ENCODE data around the gene SP3. TPM values are rescaled to one million over a fixed set of nuclear protein-coding genes. Genes with fewer than 3 reads are reported as not detected.

The SP3 gene
- polyA plus RNA-seq, 2 of the 4 experiments (the other 2 are of a cell fraction) = 40.1 to 83.1 TPM

DNA sequence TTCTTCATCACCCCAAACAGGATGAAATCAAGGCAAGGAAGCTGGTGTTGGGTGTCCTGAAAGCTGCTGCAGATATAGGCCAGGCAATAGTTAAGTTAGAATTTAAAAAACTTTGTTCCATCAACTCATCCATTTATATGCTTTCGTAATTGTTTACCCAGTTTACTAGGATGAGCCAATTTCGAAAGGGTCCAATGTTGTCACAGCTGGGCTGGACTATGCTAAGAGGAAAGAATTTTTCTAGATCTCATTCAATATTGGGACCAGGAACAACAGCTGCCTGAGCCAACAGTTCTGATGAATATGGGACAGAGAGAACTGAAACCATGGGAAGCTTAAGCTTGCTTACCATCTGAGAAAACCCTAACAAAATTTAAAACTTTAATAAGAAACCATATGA, 21.6 kb upstream of the SP3 start:
- 27% methylated on average over 2 of the region's 2 CpGs for WGBS (ENCODE audit: missing lambda C conversion rate)
- H3K4me1 ChIP-seq = peaks cover 51% of the 10 kb centered on the region
- ATAC-seq (peak in 1 of 2 experiments; percentile 27; a peak in 1 of 6 replicates), FAIRE-seq (no peak), DNase-seq (ENCODE audit: low read depth in 1 of 2, low spot score in 1 of 2) (peak in 1 of 2 experiments; percentile 27)
- H3K27ac ChIP-seq = peak overlapping the region; percentile 14 to 47; a peak in 4 of 6 replicates
- H3K4me3 ChIP-seq = no peak overlapping the region
- TF ChIP-seq, protein P1, sequence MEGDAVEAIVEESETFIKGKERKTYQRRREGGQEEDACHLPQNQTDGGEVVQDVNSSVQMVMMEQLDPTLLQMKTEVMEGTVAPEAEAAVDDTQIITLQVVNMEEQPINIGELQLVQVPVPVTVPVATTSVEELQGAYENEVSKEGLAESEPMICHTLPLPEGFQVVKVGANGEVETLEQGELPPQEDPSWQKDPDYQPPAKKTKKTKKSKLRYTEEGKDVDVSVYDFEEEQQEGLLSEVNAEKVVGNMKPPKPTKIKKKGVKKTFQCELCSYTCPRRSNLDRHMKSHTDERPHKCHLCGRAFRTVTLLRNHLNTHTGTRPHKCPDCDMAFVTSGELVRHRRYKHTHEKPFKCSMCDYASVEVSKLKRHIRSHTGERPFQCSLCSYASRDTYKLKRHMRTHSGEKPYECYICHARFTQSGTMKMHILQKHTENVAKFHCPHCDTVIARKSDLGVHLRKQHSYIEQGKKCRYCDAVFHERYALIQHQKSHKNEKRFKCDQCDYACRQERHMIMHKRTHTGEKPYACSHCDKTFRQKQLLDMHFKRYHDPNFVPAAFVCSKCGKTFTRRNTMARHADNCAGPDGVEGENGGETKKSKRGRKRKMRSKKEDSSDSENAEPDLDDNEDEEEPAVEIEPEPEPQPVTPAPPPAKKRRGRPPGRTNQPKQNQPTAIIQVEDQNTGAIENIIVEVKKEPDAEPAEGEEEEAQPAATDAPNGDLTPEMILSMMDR (IDR thresholded peaks at IDR 0.05) = no peak
- peak; percentile 13 to 27; a peak in 1 of 4 replicates for TF ChIP-seq CEBPB (IDR thresholded peaks at IDR 0.05)
- CTCF ChIA-PET = interaction anchor here (0.7 to 0.9 kb wide), 2 partner anchors 15 to 237 kb away, joined by 3 read pairs; no protein-coding TSS in a partner anchor
- no peaks in the 10 kb centered on the region for H3K9me3 ChIP-seq
- H3K4me2 ChIP-seq = peak overlapping the region; percentile 19
- POLR2A ChIA-PET = interaction anchor here (1.1 kb wide), 1 partner anchor 23 kb away, joined by 3 read pairs; no protein-coding TSS in a partner anchor

DNA sequence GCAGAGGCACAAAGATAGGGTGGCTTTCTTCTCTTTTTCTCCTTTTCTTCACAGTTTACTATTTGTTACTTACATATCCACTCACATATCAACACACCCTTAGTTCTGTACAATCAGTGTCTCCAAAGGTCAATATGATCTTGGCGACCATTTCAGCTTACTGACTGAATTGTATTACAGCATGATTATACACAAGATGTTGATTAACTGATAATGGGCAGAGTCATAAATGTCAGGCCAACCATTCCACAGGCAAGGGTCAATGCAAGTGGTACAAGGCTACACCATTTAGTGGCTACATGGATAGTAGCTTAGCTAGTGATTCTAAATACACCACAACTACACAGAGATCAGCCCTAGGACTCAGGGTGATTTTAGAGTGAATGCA, 20.4 kb upstream of the SP3 start:
- ChIA-PET CTCF (interaction anchor here (0.7 to 1.6 kb wide), 3 partner anchors 13 to 540 kb away, joined by 4 to 5 read pairs (median 4); no protein-coding TSS in a partner anchor), POLR2A (no interaction called here)
- TF ChIP-seq HOXB5 (CRISPR knock-in tag; IDR thresholded peaks at IDR 0.05) (no peak), RFX5 (IDR thresholded peaks at IDR 0.05) (no peak)
- DNase-seq (ENCODE audit: low read depth in 1 of 2, low spot score in 1 of 2) = no peak
- no peak for FAIRE-seq
- WGBS (ENCODE audit: missing lambda C conversion rate) = 63% methylated on average over 1 of the region's 1 CpG
- H3K4me3 ChIP-seq = no peak overlapping the region
- H3K4me2 ChIP-seq = no peak overlapping the region
- H3K27ac ChIP-seq = no peak overlapping the region; a peak in 1 of 6 replicates
- ATAC-seq = no peak
- no peaks in the 10 kb centered on the region for H3K9me3 ChIP-seq
- H3K4me1 ChIP-seq = peaks cover 48% of the 10 kb centered on the region

DNA sequence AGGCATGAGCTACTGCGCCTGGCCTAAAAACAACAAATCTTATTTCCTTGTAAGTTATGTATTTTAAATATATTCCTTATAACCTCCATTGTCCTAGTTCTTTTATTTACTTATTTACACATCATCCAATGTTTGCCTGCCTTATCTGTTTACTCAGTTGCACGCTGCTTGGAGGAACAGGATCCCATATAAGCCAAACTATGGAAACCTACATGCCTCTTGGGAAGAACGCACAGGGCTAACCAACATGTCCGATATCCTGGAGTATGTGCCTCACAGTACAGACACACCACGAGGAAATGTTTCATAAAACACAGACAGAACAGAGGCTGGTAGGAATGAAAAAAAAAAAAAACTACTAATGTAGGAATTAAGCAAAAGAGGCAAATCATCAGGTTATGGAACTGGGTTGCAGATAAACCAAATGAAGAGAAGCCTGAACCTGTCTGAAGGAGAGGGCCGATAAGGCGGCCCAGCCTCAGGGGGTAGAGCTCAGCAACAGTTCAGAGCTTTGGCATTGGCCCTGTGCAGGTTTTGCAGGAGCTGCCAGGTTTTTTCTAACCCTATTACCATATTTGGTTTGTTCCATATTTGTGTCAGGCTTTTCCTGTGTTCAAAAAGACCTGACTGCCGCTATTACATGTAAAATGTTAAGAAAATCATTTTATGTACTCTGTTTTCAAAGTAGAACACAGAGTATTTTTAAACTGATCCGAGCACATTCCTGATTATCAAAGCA, 19.9 kb upstream of the SP3 start:
- no peak for TF ChIP-seq CHD4 (IDR thresholded peaks at IDR 0.05; ENCODE audit: borderline replicate concordance)
- TF ChIP-seq KDM5A (IDR thresholded peaks at IDR 0.05) = no peak
- no peak for TF ChIP-seq JUN (IDR thresholded peaks at IDR 0.05)
- TF ChIP-seq NPAS2 (CRISPR knock-in tag; IDR thresholded peaks at IDR 0.05; ENCODE audit: borderline replicate concordance) = no peak
- TF ChIP-seq CEBPB (IDR thresholded peaks at IDR 0.05) = no peak
- no peak for TF ChIP-seq HOXB5 (CRISPR knock-in tag; IDR thresholded peaks at IDR 0.05)
- TF ChIP-seq ESRRA (IDR thresholded peaks at IDR 0.05; ENCODE audit: borderline replicate concordance, low read length) = no peak
- TF ChIP-seq HOXB13 (CRISPR knock-in tag; IDR thresholded peaks at IDR 0.05; ENCODE audit: low read depth) = no peak
- TF ChIP-seq MYC (IDR thresholded peaks at IDR 0.05; ENCODE audit: borderline replicate concordance, low read length) = no peak
- TF ChIP-seq PHF8 (IDR thresholded peaks at IDR 0.05; ENCODE audit: borderline replicate concordance, low read depth) = no peak
- TF ChIP-seq HDAC2 (IDR thresholded peaks at IDR 0.05) = no peak
- no peak for TF ChIP-seq EP300 (IDR thresholded peaks at IDR 0.05)
- TF ChIP-seq, protein P2, sequence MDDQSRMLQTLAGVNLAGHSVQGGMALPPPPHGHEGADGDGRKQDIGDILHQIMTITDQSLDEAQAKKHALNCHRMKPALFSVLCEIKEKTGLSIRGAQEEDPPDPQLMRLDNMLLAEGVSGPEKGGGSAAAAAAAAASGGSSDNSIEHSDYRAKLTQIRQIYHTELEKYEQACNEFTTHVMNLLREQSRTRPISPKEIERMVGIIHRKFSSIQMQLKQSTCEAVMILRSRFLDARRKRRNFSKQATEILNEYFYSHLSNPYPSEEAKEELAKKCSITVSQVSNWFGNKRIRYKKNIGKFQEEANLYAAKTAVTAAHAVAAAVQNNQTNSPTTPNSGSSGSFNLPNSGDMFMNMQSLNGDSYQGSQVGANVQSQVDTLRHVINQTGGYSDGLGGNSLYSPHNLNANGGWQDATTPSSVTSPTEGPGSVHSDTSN (IDR thresholded peaks at IDR 0.05) = no peak
- TF ChIP-seq, protein P3, sequence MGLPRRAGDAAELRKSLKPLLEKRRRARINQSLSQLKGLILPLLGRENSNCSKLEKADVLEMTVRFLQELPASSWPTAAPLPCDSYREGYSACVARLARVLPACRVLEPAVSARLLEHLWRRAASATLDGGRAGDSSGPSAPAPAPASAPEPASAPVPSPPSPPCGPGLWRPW (IDR thresholded peaks at IDR 0.05) = no peak
- FAIRE-seq (no peak), DNase-seq (ENCODE audit: low read depth in 1 of 2, low spot score in 1 of 2) (peak in 1 of 2 experiments; percentile 21), ATAC-seq (peak in 1 of 2 experiments; percentile 36; a peak in 1 of 6 replicates)
- Histone ChIP-seq H3K4me1 (peaks cover 48% of the 10 kb centered on the region), H3K4me2 (0 out of 3 replicates have a peak overlapping the region, but pooled peaks have one; percentile 12), H3K9me3 (no peaks in the 10 kb centered on the region), H3K4me3 (no peak overlapping the region), H3K27ac (peak overlapping the region in 1 of 2 experiments; percentile 48; a peak in 2 of 6 replicates)
- POLR2A ChIA-PET = no interaction called here
- WGBS (ENCODE audit: missing lambda C conversion rate) = 78% methylated on average over 9 of the region's 9 CpGs
- CTCF ChIA-PET = interaction anchor here (0.7 to 1.6 kb wide), 3 partner anchors 13 to 539 kb away, joined by 4 to 5 read pairs (median 4); no protein-coding TSS in a partner anchor
